Loucy (cell line): ENCODE measurements around the gene CTCFL.

Experiments
- H2AFZ ChIP-seq: fragments of 200-600 bp; sonication (generic); 2 replicates; pipeline ENCODE4 v1.6.0; 2016; ENCODE audit warnings: antibody characterized with exemption, mild to moderate bottlenecking, low read length, moderate library complexity
- H3F3A ChIP-seq: fragments of 200-600 bp; 2 replicates; pipeline ENCODE4 v1.6.0; 2016; ENCODE audit warnings: antibody characterized with exemption, low read depth, mild to moderate bottlenecking
- H3K27me3 ChIP-seq: fragments of 200-600 bp; sonication (generic); 2 replicates; pipeline ENCODE4 v1.6.1; 2014; ENCODE audit warnings: low read length, mild to moderate bottlenecking; ENCODE audit not compliant: insufficient read depth, poor library complexity, severe bottlenecking
- H3K36me3 ChIP-seq: fragments of 200-600 bp; sonication (generic); 2 replicates; pipeline ENCODE4 v1.6.1; 2016; ENCODE audit warnings: low read length; ENCODE audit not compliant: insufficient read depth
- H3K4me1 ChIP-seq: fragments of 200-600 bp; sonication (generic); 2 replicates; pipeline ENCODE4 v1.5.1; 2014; ENCODE audit warnings: low read length, mild to moderate bottlenecking; ENCODE audit not compliant: insufficient read depth, poor library complexity, severe bottlenecking
- H3K4me2 ChIP-seq: fragments of 200-600 bp; sonication (generic); 2 replicates; pipeline ENCODE4 v1.6.0; 2014; ENCODE audit warnings: antibody characterized with exemption, low read length, low read depth, mild to moderate bottlenecking; ENCODE audit not compliant: poor library complexity, severe bottlenecking
- H3K4me3 ChIP-seq: fragments of 200-600 bp; sonication (generic); 2 replicates; pipeline ENCODE4 v1.5.1; 2014; ENCODE audit warnings: low read length, mild to moderate bottlenecking, mixed read lengths; ENCODE audit not compliant: poor library complexity, severe bottlenecking
- H3K79me2 ChIP-seq: fragments of 200-600 bp; sonication (generic); 2 replicates; pipeline ENCODE4 v1.6.1; 2014; ENCODE audit warnings: low read length; ENCODE audit not compliant: insufficient read depth
- H3K9ac ChIP-seq: fragments of 200-600 bp; sonication (generic); 2 replicates; pipeline ENCODE4 v1.6.0; 2014; ENCODE audit warnings: mild to moderate bottlenecking, low read depth, low read length, moderate library complexity; ENCODE audit not compliant: poor library complexity, severe bottlenecking
- H3K9me2 ChIP-seq: fragments of 200-600 bp; sonication (generic); replicated peaks from 2 replicates; pipeline ENCODE4 v1.6.1; 2016; ENCODE audit warnings: low read depth, low read length, mixed read lengths
- H3K9me3 ChIP-seq: fragments of 200-600 bp; sonication (generic); 2 replicates; pipeline ENCODE4 v1.6.1; 2014; ENCODE audit warnings: mild to moderate bottlenecking, antibody characterized with exemption, low read length, low read depth; ENCODE audit not compliant: insufficient read depth
- H4K20me1 ChIP-seq: fragments of 200-600 bp; sonication (generic); 2 replicates; pipeline ENCODE4 v1.6.0; 2014; ENCODE audit warnings: antibody characterized with exemption, low read length, mild to moderate bottlenecking; ENCODE audit not compliant: insufficient read depth, poor library complexity, severe bottlenecking
- CTCF ChIP-seq: fragments of 200-600 bp; sonication (generic); conservative IDR thresholded peaks from 2 replicates; pipeline ENCODE4 v1.5.1; 2014; ENCODE audit warnings: mild to moderate bottlenecking, antibody characterized with exemption, low read length
- EZH2phosphoT487 ChIP-seq: fragments of 200-600 bp; IDR thresholded peaks from 2 replicates; pipeline ENCODE4 v1.6.1; 2018; ENCODE audit warnings: antibody characterized with exemption, mild to moderate bottlenecking, moderate library complexity, borderline replicate concordance

Gene CTCFL

GRCh38 chr20:57483287-57484050, 41.5 kb downstream of the CTCFL start:
- Histone ChIP-seq H3K79me2 (no peaks in the 10 kb centered on the region), H3K9me3 (no peaks in the 10 kb centered on the region), H3K27me3 (no peaks in the 10 kb centered on the region), H4K20me1 (no peaks in the 10 kb centered on the region), H3K36me3 (no peaks in the 10 kb centered on the region), H3K4me3 (no peak overlapping the region), H2AFZ (no peak overlapping the region), H3K9ac (peak overlapping the region; percentile 35), H3K4me2 (no peak overlapping the region), H3F3A (0 out of 2 replicates have a peak, but pooled peaks cover 3% of the 10 kb centered on the region), H3K9me2 (no peaks in the 10 kb centered on the region), H3K4me1 (peaks cover 48% of the 10 kb centered on the region)
- TF ChIP-seq CTCF, result no peak
- TF ChIP-seq EZH2phosphoT487, result no peak

GRCh38 chr20:57482796-57483195, 42.1 kb downstream of the CTCFL start:
- H3K9me3 ChIP-seq, result no peaks in the 10 kb centered on the region
- H3K36me3 ChIP-seq, result no peaks in the 10 kb centered on the region
- TF ChIP-seq EZH2phosphoT487, result no peak
- no peak for TF ChIP-seq CTCF
- no peaks in the 10 kb centered on the region for H4K20me1 ChIP-seq
- 0 out of 2 replicates have a peak, but pooled peaks cover 3% of the 10 kb centered on the region for H3F3A ChIP-seq
- H3K4me2 ChIP-seq, result peak overlapping the region; percentile 67
- no peaks in the 10 kb centered on the region for H3K79me2 ChIP-seq
- H3K9ac ChIP-seq, result peak overlapping the region; percentile 35
- no peaks in the 10 kb centered on the region for H3K27me3 ChIP-seq
- H2AFZ ChIP-seq, result no peak overlapping the region
- H3K4me1 ChIP-seq, result peaks cover 55% of the 10 kb centered on the region
- H3K4me3 ChIP-seq, result no peak overlapping the region
- H3K9me2 ChIP-seq, result no peaks in the 10 kb centered on the region

- TF ChIP-seq CTCF (no peak), EZH2phosphoT487 (no peak)
- H2AFZ ChIP-seq, result no peak overlapping the region
- no peaks in the 10 kb centered on the region for H3K27me3 ChIP-seq
- no peaks in the 10 kb centered on the region for H3K36me3 ChIP-seq
- H4K20me1 ChIP-seq, result no peaks in the 10 kb centered on the region
- H3K9me3 ChIP-seq, result no peaks in the 10 kb centered on the region
- H3K4me2 ChIP-seq, result peak overlapping the region; percentile 67
- H3F3A ChIP-seq, result 0 out of 2 replicates have a peak, but pooled peaks cover 3% of the 10 kb centered on the region
- peaks cover 60% of the 10 kb centered on the region for H3K4me1 ChIP-seq
- peak overlapping the region; percentile 35 for H3K9ac ChIP-seq
- peak overlapping the region; percentile 29 for H3K4me3 ChIP-seq
- H3K9me2 ChIP-seq, result no peaks in the 10 kb centered on the region
- H3K79me2 ChIP-seq, result no peaks in the 10 kb centered on the region
Measured at GRCh38 chr20:57482148-57482547, 42.8 kb downstream of the CTCFL start.
